Endodermal cell (in vitro differentiated cells): ENCODE measurements around the gene CLDN6. TPM values are rescaled to one million over a fixed set of nuclear protein-coding genes. Genes with fewer than 3 reads are reported as not detected.

Experiments used
- DNase-seq: peaks from one replicate; pipeline ENCODE4 v3.0.0-alpha.2; 2017
- H3K27ac ChIP-seq: 2 replicates; pipeline ENCODE4 v1.5.1; 2013; ENCODE audit warnings: mild to moderate bottlenecking, low read depth, low read length, moderate library complexity
- H3K27me3 ChIP-seq: 2 replicates; pipeline ENCODE4 v1.6.1; 2013; ENCODE audit warnings: mild to moderate bottlenecking, low read length, moderate library complexity; ENCODE audit not compliant: insufficient read depth, control insufficient read depth, poor library complexity, severe bottlenecking
- H3K36me3 ChIP-seq: 2 replicates; pipeline ENCODE4 v1.7.0; 2013; ENCODE audit warnings: mild to moderate bottlenecking, low read length, moderate library complexity; ENCODE audit not compliant: control insufficient read depth, insufficient read depth
- H3K4me1 ChIP-seq: one replicate; pipeline ENCODE4 v1.7.0; 2013; ENCODE audit warnings: low read length; ENCODE audit not compliant: control insufficient read depth, insufficient read depth
- H3K4me3 ChIP-seq: 2 replicates; pipeline ENCODE4 v1.5.1; 2013; ENCODE audit warnings: mild to moderate bottlenecking, low read length, moderate library complexity
- H3K9ac ChIP-seq: 2 replicates; pipeline ENCODE4 v1.6.1; 2013; ENCODE audit warnings: mild to moderate bottlenecking, low read length, moderate library complexity; ENCODE audit not compliant: poor library complexity, severe bottlenecking; ENCODE audit errors: extremely low read depth
- H3K9me3 ChIP-seq: 2 replicates; pipeline ENCODE4 v1.6.1; 2013; ENCODE audit warnings: mild to moderate bottlenecking, low read length, moderate library complexity; ENCODE audit not compliant: control insufficient read depth
- H3K27ac Mint-ChIP-seq: 2 replicates; pipeline ENCODE4 v1.8.0; 2020; ENCODE audit warnings: mixed read lengths
- H3K27me3 Mint-ChIP-seq: 2 replicates; pipeline ENCODE4 v1.8.0; 2021; ENCODE audit warnings: mild to moderate bottlenecking, mixed read lengths; ENCODE audit not compliant: insufficient read depth
- H3K36me3 Mint-ChIP-seq: 2 replicates; pipeline ENCODE4 v1.8.0; 2020; ENCODE audit warnings: low read depth, mixed read lengths
- H3K4me1 Mint-ChIP-seq: 2 replicates; pipeline ENCODE4 v1.8.0; 2020; ENCODE audit warnings: mixed read lengths
- H3K4me3 Mint-ChIP-seq: 2 replicates; pipeline ENCODE4 v1.8.0; 2020; ENCODE audit warnings: mild to moderate bottlenecking, moderate library complexity, mixed read lengths
- H3K9me3 Mint-ChIP-seq: 2 replicates; pipeline ENCODE4 v1.8.0; 2020; ENCODE audit warnings: mild to moderate bottlenecking, mixed read lengths
- CTCF ChIP-seq: fragments of 200-600 bp; sonication (generic); conservative IDR thresholded peaks from 2 replicates; pipeline ENCODE4 v1.5.0; 2021; ENCODE audit warnings: antibody characterized with exemption, mild to moderate bottlenecking
- WGBS, 2 experiments: methylation state at CpG; one replicate each; pipeline versions ENCODE4 v1.1.5 to v1.1.7; 2013; ENCODE audit warnings: missing lambda C conversion rate in 2 of 2, mixed read lengths in 1 of 2; ENCODE audit not compliant: insufficient coverage in 1 of 2, insufficient read length in 1 of 2; 5-methylcytosine and 5-hydroxymethylcytosine counted together
- total RNA-seq, 2 donors: library from RNA; stranded (reverse); fragmentation: NEBNext Ultra II Directional in 1 of 2; extraction: Animal tissue kit (Norgen Biotek cat#: 25700) in 1 of 2; gene quantifications; 2 replicates in 1 of 2; 3 replicates in 1 of 2; pipeline ENCODE4 v1.2.1, GENCODE V29; 2021

CLDN6 gene
- total RNA-seq, 2 donors from 2014 or later, result 404 to 572 TPM

GRCh38 chr16:3028716-3029319 lies 10.8 kb upstream of the CLDN6 start:
- peaks cover 3% of the 10 kb centered on the region for H3K4me1 Mint-ChIP-seq
- H3K27ac Mint-ChIP-seq, result no peak overlapping the region
- peaks cover 37% of the 10 kb centered on the region for H3K27me3 Mint-ChIP-seq
- no peak overlapping the region for H3K4me3 Mint-ChIP-seq
- no peak overlapping the region for H3K4me3 ChIP-seq
- peaks cover 18% of the 10 kb centered on the region for H3K27me3 ChIP-seq
- H3K36me3 Mint-ChIP-seq, result peaks cover 21% of the 10 kb centered on the region
- no peak for DNase-seq
- no peaks in the 10 kb centered on the region for H3K9me3 Mint-ChIP-seq
- H3K4me1 ChIP-seq, result no peaks in the 10 kb centered on the region
- no peak for TF ChIP-seq CTCF
- WGBS, 2 experiments, result 86 to 89% methylated on average over 6 to 15 of the region's 15 CpGs
- H3K9ac ChIP-seq, result no peak overlapping the region
- no peak overlapping the region for H3K27ac ChIP-seq
- H3K36me3 ChIP-seq, result peaks cover 19% of the 10 kb centered on the region
- H3K9me3 ChIP-seq, result no peaks in the 10 kb centered on the region

GRCh38 chr16:3027983-3028715 lies 10.2 kb upstream of the CLDN6 start:
- peaks cover 31% of the 10 kb centered on the region for H3K27me3 Mint-ChIP-seq
- no peak overlapping the region for H3K4me3 ChIP-seq
- H3K36me3 Mint-ChIP-seq, result peaks cover 21% of the 10 kb centered on the region
- H3K27ac ChIP-seq, result no peak overlapping the region
- no peaks in the 10 kb centered on the region for H3K9me3 Mint-ChIP-seq
- H3K27ac Mint-ChIP-seq, result no peak overlapping the region
- no peaks in the 10 kb centered on the region for H3K4me1 ChIP-seq
- H3K9ac ChIP-seq, result no peak overlapping the region
- WGBS, 2 experiments, result 9 to 18% methylated on average over 22 to 58 of the region's 58 CpGs
- H3K4me1 Mint-ChIP-seq, result peaks cover 4% of the 10 kb centered on the region
- peaks cover 19% of the 10 kb centered on the region for H3K36me3 ChIP-seq
- H3K4me3 Mint-ChIP-seq, result no peak overlapping the region
- peak; percentile 91 for TF ChIP-seq CTCF
- peaks cover 11% of the 10 kb centered on the region for H3K27me3 ChIP-seq
- H3K9me3 ChIP-seq, result no peaks in the 10 kb centered on the region
- DNase-seq, result peak; percentile 98

DNA sequence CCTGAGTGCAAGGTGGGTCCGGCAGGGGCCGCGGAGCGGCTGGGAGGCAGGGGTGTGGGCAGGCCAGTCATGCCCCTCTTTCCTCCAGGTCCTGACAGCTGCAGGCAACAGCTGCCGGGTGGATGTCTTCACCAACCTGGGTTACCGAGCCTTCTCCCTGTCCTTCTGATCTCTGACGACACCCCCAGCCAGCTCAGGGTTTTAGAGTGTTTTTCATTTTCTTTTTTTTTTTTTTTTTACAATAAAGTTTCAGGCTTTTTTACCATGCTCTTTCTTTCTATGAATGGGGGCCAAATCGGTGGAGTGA lies 9.5 kb upstream of the CLDN6 start:
- H3K9ac ChIP-seq, result no peak overlapping the region
- no peak overlapping the region for H3K27ac Mint-ChIP-seq
- H3K27me3 ChIP-seq, result peaks cover 4% of the 10 kb centered on the region
- no peak overlapping the region for H3K4me3 Mint-ChIP-seq
- H3K27me3 Mint-ChIP-seq, result peaks cover 25% of the 10 kb centered on the region
- peaks cover 21% of the 10 kb centered on the region for H3K36me3 Mint-ChIP-seq
- no peaks in the 10 kb centered on the region for H3K9me3 Mint-ChIP-seq
- H3K4me1 Mint-ChIP-seq, result peaks cover 11% of the 10 kb centered on the region
- peaks cover 6% of the 10 kb centered on the region for H3K4me1 ChIP-seq
- no peak overlapping the region for H3K4me3 ChIP-seq
- WGBS, 2 experiments, result 93% methylated on average over 8 of the region's 8 CpGs; no CpG with 5 or more reads in 1 of the 2 experiments
- no peak overlapping the region for H3K27ac ChIP-seq
- peaks cover 24% of the 10 kb centered on the region for H3K36me3 ChIP-seq
- DNase-seq, result no peak
- TF ChIP-seq CTCF, result no peak
- no peaks in the 10 kb centered on the region for H3K9me3 ChIP-seq
